ENCODE data around the gene KANTR. TPM values are rescaled to one million over a fixed set of nuclear protein-coding genes. Genes with fewer than 3 reads are reported as not detected.
"Not testable (repeated sequence)": the region's sequence is repeated elsewhere in the genome, so short reads cannot be mapped to it uniquely, and the experiment has no call there.

KANTR gene
- total RNA-seq, 2 donors from 2014 or later, result 5.7 to 17.6 TPM

DNA sequence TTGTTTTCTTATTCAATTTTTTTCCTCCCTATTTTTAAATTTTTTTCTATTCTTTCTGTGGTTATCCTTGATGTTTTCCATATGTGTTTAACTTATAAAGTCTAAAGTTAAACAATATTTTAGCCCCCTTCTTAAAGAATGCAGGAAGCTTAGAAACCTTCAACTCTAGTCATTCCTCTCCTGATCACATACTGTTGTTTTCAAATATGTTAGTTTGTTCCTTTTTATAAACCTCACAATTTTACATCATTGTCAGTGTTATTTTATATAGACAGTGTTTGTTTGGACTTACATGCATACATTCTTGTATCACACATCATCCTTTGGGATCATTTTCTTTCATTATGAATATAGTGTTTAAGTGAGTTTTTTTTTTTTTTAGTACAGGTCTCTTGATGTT is 31.6 kb downstream of the KANTR start:
- ATAC-seq, result no peak
- no peaks in the 10 kb centered on the region for H3K36me3 Mint-ChIP-seq
- no peak overlapping the region for H3K27ac Mint-ChIP-seq
- peaks cover 0 to 19% of the 10 kb centered on the region in 2 donors for H3K4me1 Mint-ChIP-seq (ENCODE audit: low read depth in 2 of 2)
- H3K9me3 Mint-ChIP-seq, result no peaks in the 10 kb centered on the region
- H3K27me3 Mint-ChIP-seq, result peaks cover 0 to 4% of the 10 kb centered on the region in 2 donors
- no peak overlapping the region for H3K4me3 Mint-ChIP-seq
- DNase-seq (ENCODE audit: low spot score), result no peak

DNA sequence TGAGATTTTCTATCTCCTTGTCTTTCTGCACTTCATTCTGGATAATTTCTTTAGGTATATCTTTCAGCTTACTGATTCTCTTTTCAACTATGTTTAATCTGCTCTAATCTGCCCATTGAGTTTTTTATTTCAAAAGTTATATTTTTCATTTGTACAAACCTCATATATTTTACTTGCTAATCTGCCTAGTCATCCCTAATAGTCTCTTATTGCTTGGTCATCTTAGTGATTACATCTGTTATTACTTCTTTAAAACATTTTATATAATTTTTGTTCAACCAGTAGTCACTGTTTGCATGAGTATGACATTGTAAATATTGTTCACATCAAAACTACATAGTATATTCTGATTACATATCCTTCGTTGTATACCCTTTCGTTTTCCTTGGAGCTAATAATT is 32.4 kb downstream of the KANTR start:
- Mint-ChIP-seq H3K27me3 (peaks cover 0 to 6% of the 10 kb centered on the region in 2 donors), H3K36me3 (no peaks in the 10 kb centered on the region), H3K4me3 (no peak overlapping the region), H3K9me3 (no peaks in the 10 kb centered on the region), H3K27ac (no peak overlapping the region), H3K4me1 (ENCODE audit: low read depth in 2 of 2) (peaks cover 0 to 19% of the 10 kb centered on the region in 2 donors)
- ATAC-seq (no peak), DNase-seq (ENCODE audit: low spot score) (no peak)

DNA sequence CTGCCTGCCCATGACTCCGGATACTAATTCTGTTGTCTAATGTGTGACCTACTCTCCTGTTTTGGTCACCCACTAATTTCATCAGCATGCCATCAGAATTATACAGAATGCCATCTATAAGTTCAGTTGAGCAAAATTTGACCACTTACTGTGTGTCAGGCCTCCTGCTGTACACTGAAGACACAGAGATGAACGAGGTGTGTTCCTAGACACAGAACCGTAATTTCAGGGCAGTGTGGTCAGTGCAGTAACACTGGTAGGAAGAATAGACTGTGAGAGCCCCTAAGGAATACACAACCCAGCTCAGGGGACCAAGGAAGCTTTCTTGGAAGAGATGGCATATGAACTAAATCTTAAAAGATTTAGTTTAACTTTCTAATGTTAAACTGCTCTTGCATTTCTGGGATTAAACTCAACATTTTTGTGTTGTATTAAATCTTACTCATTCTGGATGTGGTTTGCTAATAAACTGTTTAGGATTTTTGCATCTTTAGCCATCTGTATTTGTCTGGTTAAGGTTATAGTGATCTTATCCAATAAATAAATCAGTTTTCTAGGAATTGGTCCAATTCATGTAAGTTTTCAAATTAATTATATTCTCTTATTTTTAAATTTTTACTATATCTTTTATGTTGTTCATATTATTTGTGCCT is 34.3 kb downstream of the KANTR start:
- no peak overlapping the region for H3K27ac Mint-ChIP-seq
- no peaks in the 10 kb centered on the region for H3K36me3 Mint-ChIP-seq
- H3K4me1 Mint-ChIP-seq (ENCODE audit: low read depth in 2 of 2), result peaks cover 0 to 19% of the 10 kb centered on the region in 2 donors
- DNase-seq (ENCODE audit: low spot score) (no peak), ATAC-seq (no peak)
- H3K9me3 Mint-ChIP-seq, result no peaks in the 10 kb centered on the region
- H3K4me3 Mint-ChIP-seq, result no peak overlapping the region
- H3K27me3 Mint-ChIP-seq, result peaks cover 0 to 6% of the 10 kb centered on the region in 2 donors

DNA sequence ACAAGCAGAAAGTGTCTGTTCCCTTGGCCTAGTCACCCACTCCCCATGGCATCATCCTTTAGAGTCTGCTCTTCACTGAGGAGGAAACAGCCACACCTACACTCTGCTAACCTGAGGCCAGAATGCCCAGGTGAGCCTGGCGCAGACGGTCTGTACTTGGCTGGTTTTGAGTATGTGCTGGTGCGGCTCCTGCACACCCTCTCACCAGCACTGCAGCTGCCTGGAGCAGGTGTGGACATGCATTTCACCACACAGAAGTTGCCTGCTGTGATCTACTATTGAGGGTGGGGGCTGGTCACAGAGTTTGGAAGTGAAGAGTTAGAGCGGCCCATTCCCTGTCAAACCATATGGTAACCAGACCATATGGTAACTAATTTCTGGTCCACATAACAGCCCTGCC is 39.5 kb downstream of the KANTR start:
- H3K27me3 Mint-ChIP-seq, result peaks cover 0 to 2% of the 10 kb centered on the region in 2 donors
- H3K36me3 Mint-ChIP-seq, result no peaks in the 10 kb centered on the region
- no peak overlapping the region for H3K4me3 Mint-ChIP-seq
- H3K4me1 Mint-ChIP-seq (ENCODE audit: low read depth in 2 of 2), result no peaks in the 10 kb centered on the region
- no peak for DNase-seq (ENCODE audit: low spot score)
- H3K9me3 Mint-ChIP-seq, result no peaks in the 10 kb centered on the region
- ATAC-seq, result peak in 1 of 2 donors; percentile 50
- H3K27ac Mint-ChIP-seq, result no peak overlapping the region

DNA sequence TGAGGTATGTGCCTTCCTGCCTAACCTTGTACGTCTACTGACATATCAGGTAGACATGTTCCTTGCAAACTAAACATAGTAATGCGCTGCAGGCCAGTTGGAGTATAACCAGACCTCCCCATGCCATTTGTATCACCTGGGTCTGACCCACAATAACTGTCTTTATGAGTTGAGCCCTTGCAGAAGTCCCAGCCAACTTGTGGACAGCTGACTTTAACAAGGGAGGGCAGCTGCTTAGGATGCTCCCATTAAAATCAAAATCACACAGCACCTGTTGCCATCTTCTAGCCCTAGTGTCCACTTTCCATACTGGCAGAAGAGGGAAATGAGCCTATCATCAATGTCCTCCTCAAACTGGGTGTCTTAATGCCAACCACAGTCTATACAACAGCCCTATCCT is 41.6 kb downstream of the KANTR start:
- DNase-seq (ENCODE audit: low spot score) (no peak), ATAC-seq (no peak)
- H3K4me1 Mint-ChIP-seq (ENCODE audit: low read depth in 2 of 2), result no peaks in the 10 kb centered on the region
- no peak overlapping the region for H3K4me3 Mint-ChIP-seq
- peaks cover 0 to 2% of the 10 kb centered on the region in 2 donors for H3K27me3 Mint-ChIP-seq
- H3K36me3 Mint-ChIP-seq, result no peaks in the 10 kb centered on the region
- H3K27ac Mint-ChIP-seq, result no peak overlapping the region
- no peaks in the 10 kb centered on the region for H3K9me3 Mint-ChIP-seq

DNA sequence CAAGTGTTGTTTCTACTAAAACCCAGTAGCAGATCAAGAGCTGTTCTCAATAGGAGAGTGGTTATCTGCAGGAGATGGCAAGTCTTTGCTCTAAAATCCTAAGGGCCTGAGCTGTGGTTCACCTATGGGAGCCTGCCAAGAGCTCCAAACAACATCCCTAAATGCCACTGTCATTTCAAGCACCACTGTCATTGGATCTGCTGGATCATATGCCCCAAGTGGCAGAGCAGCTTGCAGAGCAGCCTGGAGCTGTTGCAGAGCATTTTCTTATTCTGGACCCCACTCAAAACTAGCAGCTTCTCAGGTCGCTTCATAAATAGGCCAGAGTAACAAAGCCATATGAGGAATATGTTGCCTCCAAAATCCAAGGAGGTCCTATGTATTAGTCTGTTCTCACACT is 59.6 kb downstream of the KANTR start:
- H3K4me1 Mint-ChIP-seq (ENCODE audit: low read depth in 2 of 2), result no peaks in the 10 kb centered on the region
- H3K27me3 Mint-ChIP-seq, result no peaks in the 10 kb centered on the region
- no peak for ATAC-seq
- no peak for DNase-seq (ENCODE audit: low spot score)
- no peak overlapping the region for H3K4me3 Mint-ChIP-seq
- H3K27ac Mint-ChIP-seq, result no peak overlapping the region
- no peaks in the 10 kb centered on the region for H3K36me3 Mint-ChIP-seq
- H3K9me3 Mint-ChIP-seq, result no peaks in the 10 kb centered on the region

DNA sequence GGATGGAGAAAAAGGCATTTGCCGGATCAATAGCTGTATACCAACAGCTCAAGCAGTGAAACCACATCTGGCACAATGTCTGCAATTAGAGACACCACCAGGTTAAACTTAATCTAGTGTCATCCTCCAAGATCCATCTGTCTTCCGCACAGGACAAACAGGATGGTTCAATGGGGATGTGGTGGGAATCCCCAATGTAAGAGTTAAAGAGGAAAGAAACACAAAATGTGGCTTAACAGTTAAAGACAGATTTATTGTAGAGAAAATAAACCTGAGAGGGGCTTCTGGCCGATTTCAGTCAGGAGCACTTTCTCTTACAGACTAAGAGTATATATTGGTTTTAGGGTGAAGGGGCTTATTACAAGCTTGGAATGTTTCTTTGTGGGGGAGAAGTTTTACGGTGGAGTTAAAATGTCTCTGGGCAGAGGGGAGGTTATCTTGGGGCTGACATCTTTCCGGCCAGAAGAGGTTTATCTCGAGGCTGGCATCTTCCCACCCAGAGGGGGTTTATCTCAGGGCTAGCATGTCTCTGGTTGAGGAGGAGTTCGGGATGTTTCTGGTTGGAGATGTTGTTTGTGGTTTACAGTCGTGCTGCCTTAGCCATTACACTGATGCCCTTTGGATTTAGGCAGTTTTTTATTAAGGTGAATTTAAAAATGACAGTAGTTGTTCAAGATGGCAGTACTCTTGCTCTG is 61.7 kb downstream of the KANTR start:
- Mint-ChIP-seq H3K27ac (no peak overlapping the region), H3K36me3 (no peaks in the 10 kb centered on the region), H3K4me3 (no peak overlapping the region), H3K4me1 (ENCODE audit: low read depth in 2 of 2) (no peaks in the 10 kb centered on the region), H3K27me3 (no peaks in the 10 kb centered on the region), H3K9me3 (no peaks in the 10 kb centered on the region)
- no peak for DNase-seq (ENCODE audit: low spot score)
- no peak for ATAC-seq

DNA sequence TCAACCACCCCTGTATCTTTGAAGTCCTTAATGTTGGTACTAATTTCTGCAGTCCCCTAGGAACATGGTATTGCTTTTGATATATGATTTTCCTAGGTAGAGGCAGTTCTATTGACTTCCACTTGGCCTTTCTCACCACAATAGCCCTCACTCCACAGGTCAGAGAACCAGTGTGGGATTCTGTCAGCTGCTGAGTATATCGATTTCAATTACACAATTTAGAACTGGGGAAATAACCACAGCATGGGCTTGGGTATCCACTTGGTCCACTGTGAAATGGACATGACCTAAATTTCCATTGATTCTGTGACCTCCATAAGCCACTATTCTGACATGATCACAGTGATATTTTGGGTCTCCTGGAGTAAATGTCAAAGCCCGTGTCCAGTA is 62.3 kb downstream of the KANTR start:
- DNase-seq (ENCODE audit: low spot score) (no peak), ATAC-seq (no peak)
- Mint-ChIP-seq H3K27ac (no peak overlapping the region), H3K9me3 (no peaks in the 10 kb centered on the region), H3K27me3 (no peaks in the 10 kb centered on the region), H3K36me3 (no peaks in the 10 kb centered on the region), H3K4me1 (ENCODE audit: low read depth in 2 of 2) (no peaks in the 10 kb centered on the region), H3K4me3 (no peak overlapping the region)

DNA sequence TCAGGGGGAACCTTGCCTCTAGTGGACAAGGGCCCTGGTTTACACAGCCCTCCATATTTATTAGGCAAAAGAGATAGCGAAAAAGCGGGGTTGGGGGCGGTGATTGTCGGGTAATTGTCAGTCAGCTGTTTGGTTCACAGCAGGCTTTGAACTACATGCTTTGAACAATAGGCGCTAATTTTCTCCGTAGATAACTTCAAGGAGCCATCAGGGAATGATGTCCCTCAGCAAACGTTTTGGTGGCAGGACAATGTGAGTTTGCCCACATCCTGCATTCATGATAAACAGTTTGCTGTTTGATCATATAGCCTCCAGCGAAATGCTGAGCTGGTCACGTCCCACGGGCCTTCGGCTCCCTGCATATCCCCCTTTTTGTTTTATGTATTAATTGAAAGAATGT is 65.2 kb downstream of the KANTR start:
- Mint-ChIP-seq H3K9me3 (no peaks in the 10 kb centered on the region), H3K27ac (no peak overlapping the region), H3K27me3 (no peaks in the 10 kb centered on the region), H3K4me3 (no peak overlapping the region), H3K4me1 (ENCODE audit: low read depth in 2 of 2) (peaks cover 0 to 5% of the 10 kb centered on the region in 2 donors), H3K36me3 (no peaks in the 10 kb centered on the region)
- no peak for DNase-seq (ENCODE audit: low spot score)
- no peak for ATAC-seq

DNA sequence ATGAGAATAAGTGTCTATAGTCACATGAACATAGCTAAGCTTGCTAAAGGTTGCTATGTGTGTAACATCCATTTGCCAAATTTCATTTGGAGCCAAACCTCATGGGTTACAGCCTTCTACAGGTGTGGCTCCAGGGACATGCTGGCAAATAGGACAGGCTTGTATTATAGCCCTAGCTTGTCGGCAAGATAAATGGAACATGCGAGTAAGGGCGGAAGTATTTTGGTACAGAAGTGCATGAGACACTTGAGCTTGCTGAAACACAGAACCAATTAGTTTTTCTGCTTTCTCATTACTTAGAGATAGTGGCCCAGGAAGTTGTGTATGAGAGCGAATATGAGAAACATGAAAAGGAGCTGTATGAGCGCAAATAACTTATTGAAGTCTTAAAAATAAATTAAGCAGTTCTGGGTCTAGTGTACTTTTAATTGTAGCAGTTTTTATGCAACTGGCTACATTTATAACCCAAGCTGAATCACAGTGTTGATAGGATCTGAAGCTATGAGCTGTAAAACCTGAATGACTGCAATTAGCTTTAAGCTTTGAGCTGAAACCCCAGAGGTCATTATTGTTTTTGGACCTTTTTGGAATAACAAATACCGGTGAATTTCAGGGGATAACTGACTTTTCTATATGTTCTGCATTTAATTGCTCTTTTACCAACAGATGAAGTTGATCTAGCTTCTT is 66.5 kb downstream of the KANTR start:
- Mint-ChIP-seq H3K27ac (no peak overlapping the region), H3K4me3 (no peak overlapping the region), H3K9me3 (no peaks in the 10 kb centered on the region), H3K4me1 (ENCODE audit: low read depth in 2 of 2) (peaks cover 0 to 5% of the 10 kb centered on the region in 2 donors), H3K27me3 (no peaks in the 10 kb centered on the region), H3K36me3 (no peaks in the 10 kb centered on the region)
- ATAC-seq (no peak), DNase-seq (ENCODE audit: low spot score) (no peak)

DNA sequence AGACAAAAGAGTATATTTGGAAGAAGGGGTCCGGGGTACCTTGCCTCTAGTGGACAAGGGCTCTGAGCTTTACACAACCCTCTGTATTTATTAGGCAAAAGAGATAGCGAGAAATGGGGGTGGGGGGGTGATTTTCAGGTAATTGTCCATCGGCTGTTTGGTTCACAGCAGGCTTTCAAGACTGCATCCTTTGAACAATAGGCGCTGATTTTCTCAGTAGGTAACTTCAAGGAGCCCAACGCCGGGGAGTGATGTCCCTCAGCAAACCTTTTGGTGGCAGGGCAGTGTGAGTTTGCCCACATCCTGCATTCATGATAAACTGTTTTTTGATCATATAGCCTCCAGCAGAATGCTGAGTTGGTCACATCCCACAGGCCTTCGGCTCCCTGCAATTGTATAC is 69.5 kb downstream of the KANTR start:
- no peak for DNase-seq (ENCODE audit: low spot score)
- no peak overlapping the region for H3K27ac Mint-ChIP-seq
- no peaks in the 10 kb centered on the region for H3K9me3 Mint-ChIP-seq
- no peaks in the 10 kb centered on the region for H3K36me3 Mint-ChIP-seq
- no peak overlapping the region for H3K4me3 Mint-ChIP-seq
- H3K27me3 Mint-ChIP-seq, result no peaks in the 10 kb centered on the region
- H3K4me1 Mint-ChIP-seq (ENCODE audit: low read depth in 2 of 2), result peaks cover 0 to 5% of the 10 kb centered on the region in 2 donors
- ATAC-seq, result no peak

DNA sequence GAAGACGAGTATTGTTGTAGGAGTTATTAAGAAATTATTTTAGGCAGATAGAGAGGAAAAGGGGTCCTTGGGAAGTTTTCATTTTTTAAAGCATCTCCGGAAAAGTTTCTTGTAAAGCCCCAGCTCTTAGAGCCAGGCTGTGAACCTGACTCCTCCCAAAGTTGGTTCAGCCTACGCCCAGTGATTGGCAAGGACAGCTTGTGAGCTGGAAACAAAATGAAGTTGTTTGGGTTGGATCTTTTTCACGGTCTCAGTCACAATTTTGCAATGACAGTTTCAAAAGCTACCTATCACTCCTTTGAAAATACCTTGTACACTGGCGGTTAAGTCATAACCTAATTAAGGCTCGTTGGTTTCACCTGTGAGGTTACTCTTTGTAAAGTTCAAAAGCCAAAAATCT is 70.6 kb downstream of the KANTR start:
- not testable (repeated sequence) for H3K27me3 Mint-ChIP-seq; H3K4me3 Mint-ChIP-seq; H3K27ac Mint-ChIP-seq; DNase-seq (ENCODE audit: low spot score); H3K36me3 Mint-ChIP-seq; H3K4me1 Mint-ChIP-seq (ENCODE audit: low read depth in 2 of 2); ATAC-seq; H3K9me3 Mint-ChIP-seq

DNA sequence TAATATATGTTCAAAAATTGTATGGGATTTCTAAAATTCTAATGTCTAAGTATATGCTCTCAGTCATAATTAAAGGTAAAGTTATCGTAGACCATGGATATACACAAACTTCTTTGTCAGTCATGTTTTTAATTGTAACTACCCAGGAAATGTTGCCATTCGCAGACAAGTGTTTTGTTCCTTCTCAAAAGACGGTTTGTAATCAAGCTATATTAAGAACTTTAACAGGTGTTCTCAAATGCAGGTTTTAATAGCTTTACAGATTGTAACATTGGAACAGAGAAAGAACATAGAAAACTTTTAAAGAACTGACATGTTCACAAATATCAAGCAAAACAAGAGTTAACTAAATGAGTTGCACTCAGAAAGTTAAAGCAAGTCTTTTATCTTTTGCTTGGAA is 72.2 kb downstream of the KANTR start:
- no peak for ATAC-seq
- no peak overlapping the region for H3K27ac Mint-ChIP-seq
- no peak overlapping the region for H3K4me3 Mint-ChIP-seq
- no peaks in the 10 kb centered on the region for H3K27me3 Mint-ChIP-seq
- peaks cover 0 to 5% of the 10 kb centered on the region in 2 donors for H3K4me1 Mint-ChIP-seq (ENCODE audit: low read depth in 2 of 2)
- H3K9me3 Mint-ChIP-seq, result no peaks in the 10 kb centered on the region
- no peaks in the 10 kb centered on the region for H3K36me3 Mint-ChIP-seq
- no peak for DNase-seq (ENCODE audit: low spot score)

DNA sequence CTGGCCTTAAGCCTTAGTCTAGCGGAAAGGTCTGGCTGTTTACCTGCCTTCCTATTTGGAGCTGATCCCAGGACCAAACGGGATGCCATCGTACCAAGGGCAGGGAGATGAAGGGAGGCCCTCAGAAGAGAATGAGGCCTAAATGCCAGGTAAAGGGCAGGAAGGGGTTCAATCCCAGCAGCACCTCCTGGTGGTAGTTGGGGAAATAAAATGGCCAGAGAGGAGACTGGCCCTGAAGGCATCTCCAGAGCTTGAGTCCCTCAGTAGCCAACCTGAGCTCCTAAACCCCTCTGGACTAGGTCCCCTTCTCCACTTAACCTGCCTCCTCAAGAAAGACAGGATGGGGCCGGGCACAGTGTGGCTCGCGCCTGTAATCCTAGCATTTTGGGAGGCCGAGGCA is 77.4 kb downstream of the KANTR start:
- Mint-ChIP-seq H3K27me3 (no peaks in the 10 kb centered on the region), H3K36me3 (peaks cover 5% of the 10 kb centered on the region), H3K27ac (no peak overlapping the region), H3K4me3 (no peak overlapping the region), H3K9me3 (peaks cover 4% of the 10 kb centered on the region), H3K4me1 (ENCODE audit: low read depth in 2 of 2) (no peaks in the 10 kb centered on the region)
- ATAC-seq, result no peak
- no peak for DNase-seq (ENCODE audit: low spot score)
